GM12878 (cell line): ENCODE results near the gene CCDC71L. TPM values are rescaled to one million over a fixed set of nuclear protein-coding genes. Genes with fewer than 3 reads are reported as not detected.

ENCODE experiments used
- ATAC-seq: fragments of 200-7000 bp; cut with Tn5 transposase; 3 replicates; pipeline ENCODE4 v1.9.1; 2020; ENCODE audit warnings: mild to moderate bottlenecking, moderate library complexity
- BruUV-seq: library from RNA; stranded (reverse); fragments of 400-500 nt; replicated peaks from 2 replicates; lab custom pipeline; 2021; lab: Mats Ljungman, UMichigan
- CTCF ChIA-PET: fragments of 300-600 bp; sonication (Branson Sonifier 250); formaldehyde crosslinking; extraction: SDS; loops from one replicate; lab custom pipeline; 2021; ENCODE audit warnings: inconsistent platforms; lab: Yijun Ruan, JAX
- POLR2A ChIA-PET: fragments of 350-600 bp; formaldehyde crosslinking; extraction: SDS; loops from one replicate; lab custom pipeline; 2021; ENCODE audit warnings: inconsistent platforms; lab: Charles Lee
- RAD21 ChIA-PET: fragments of 300-600 bp; sonication (Branson Sonifier 250); formaldehyde crosslinking; loops from one replicate; lab custom pipeline; 2023; ENCODE audit warnings: antibody characterized with exemption; ENCODE audit not compliant: unreplicated experiment; lab: Charles Lee
- SMC1A ChIA-PET: fragments of 300-600 bp; sonication (Branson Sonifier 250); formaldehyde crosslinking; loops from one replicate; lab custom pipeline; 2023; ENCODE audit not compliant: unreplicated experiment, uncharacterized antibody; lab: Charles Lee
- DNase-seq: peaks from one replicate; pipeline ENCODE4 v3.0.0-alpha.2; 2011; ENCODE audit warnings: low read depth, low spot score
- FAIRE-seq: peaks from 3 replicates; lab custom pipeline; 2011; peaks lifted over from hg19 to GRCh38; lab: Jason Lieb, UNC
- H2AFZ ChIP-seq: 2 replicates; pipeline ENCODE4 v1.6.0; 2011; ENCODE audit warnings: low read depth, low read length, control low read depth; ENCODE audit not compliant: control insufficient read depth
- H3K27ac ChIP-seq: 2 replicates; pipeline ENCODE4 v1.5.1; 2011; ENCODE audit warnings: control low read depth; ENCODE audit not compliant: control insufficient read depth, insufficient read depth
- H3K27me3 ChIP-seq, 2 experiments: replicated peaks in 1 of 2; 2 replicates each; pipeline versions ENCODE4 v1.6.0 to v1.6.1; 2011; ENCODE audit warnings: low read length in 1 of 2; ENCODE audit not compliant: control insufficient read depth in 2 of 2, insufficient read depth in 2 of 2
- H3K36me3 ChIP-seq, 2 experiments: 2 replicates each; pipeline ENCODE4 v1.5.1; 2011; ENCODE audit warnings: low read length in 1 of 2; ENCODE audit not compliant: control insufficient read depth in 2 of 2, insufficient read depth in 2 of 2
- H3K4me1 ChIP-seq: 2 replicates; pipeline ENCODE4 v1.6.1; 2011; ENCODE audit warnings: mild to moderate bottlenecking, low read length, moderate library complexity, mixed read lengths; ENCODE audit not compliant: control insufficient read depth, insufficient read depth
- H3K4me2 ChIP-seq: 2 replicates; pipeline ENCODE4 v1.6.0; 2011; ENCODE audit warnings: control low read depth; ENCODE audit not compliant: control insufficient read depth, insufficient read depth
- H3K4me3 ChIP-seq: fragments of 200-600 bp; sonication (generic); 2 replicates; pipeline ENCODE4 v1.5.1; 2016
- H3K79me2 ChIP-seq: 2 replicates; pipeline ENCODE4 v1.6.0; 2011; ENCODE audit warnings: low read length; ENCODE audit not compliant: control insufficient read depth, insufficient read depth
- H3K9ac ChIP-seq: 2 replicates; pipeline ENCODE4 v1.8.0; 2011; ENCODE audit warnings: low read length, control low read depth, mixed read lengths; ENCODE audit not compliant: control insufficient read depth, insufficient read depth
- H3K9me3 ChIP-seq: replicated peaks from 3 replicates; pipeline ENCODE4 v1.5.1; 2011; ENCODE audit warnings: mild to moderate bottlenecking, low read length; ENCODE audit not compliant: control insufficient read depth, insufficient read depth
- H4K20me1 ChIP-seq: 2 replicates; pipeline ENCODE4 v1.6.0; 2011; ENCODE audit not compliant: control insufficient read depth, insufficient read depth
- CBX5 ChIP-seq: sonication (generic); IDR thresholded peaks from 2 replicates; pipeline ENCODE4 v1.6.1; 2016; ENCODE audit warnings: low read depth, moderate library complexity, mild to moderate bottlenecking, inconsistent platforms
- CHD4 ChIP-seq: fragments of 200-600 bp; sonication (generic); IDR thresholded peaks from 2 replicates; pipeline ENCODE4 v1.6.1; 2016; ENCODE audit warnings: mild to moderate bottlenecking
- EP300 ChIP-seq, 2 experiments: fragments of 150-350 bp in 1 of 2; IDR thresholded peaks; 2 replicates each; pipeline ENCODE4 v1.6.1; 2011 to 2012; ENCODE audit warnings: low read depth in 2 of 2, low read length in 2 of 2, borderline replicate concordance in 1 of 2, improper control_type of control experiment in 1 of 2, inconsistent platforms in 1 of 2; ENCODE audit not compliant: control insufficient read depth in 1 of 2
- IKZF1 ChIP-seq: fragments of 450-650 bp; conservative IDR thresholded peaks from 2 replicates; pipeline ENCODE4 v1.6.1; 2017; ENCODE audit warnings: antibody characterized with exemption, mild to moderate bottlenecking
- JUND ChIP-seq: IDR thresholded peaks from 2 replicates; pipeline ENCODE4 v1.6.1; 2012; ENCODE audit warnings: low read depth, mild to moderate bottlenecking, low read length, improper control_type of control experiment, moderate library complexity
- NKRF ChIP-seq: fragments of 450-650 bp; conservative IDR thresholded peaks from 2 replicates; pipeline ENCODE4 v1.6.1; 2017; ENCODE audit warnings: mild to moderate bottlenecking, moderate library complexity
- NR2C1 ChIP-seq: fragments of 450-650 bp; IDR thresholded peaks from 2 replicates; pipeline ENCODE4 v1.6.1; 2017; ENCODE audit warnings: antibody characterized with exemption, mild to moderate bottlenecking, moderate library complexity
- PAX5 ChIP-seq: IDR thresholded peaks from 2 replicates; pipeline ENCODE4 v1.6.1; 2011; ENCODE audit warnings: low read depth, low read length, borderline replicate concordance
- RBBP5 ChIP-seq: fragments of 200-600 bp; sonication (generic); conservative IDR thresholded peaks from 2 replicates; pipeline ENCODE4 v1.6.1; 2016
- SKIL ChIP-seq: fragments of 450-650 bp; IDR thresholded peaks from 2 replicates; pipeline ENCODE4 v1.6.1; 2017; ENCODE audit warnings: mild to moderate bottlenecking, low read depth, inconsistent platforms; ENCODE audit not compliant: poor library complexity, severe bottlenecking
- SMARCA5 ChIP-seq: fragments of 450-650 bp; IDR thresholded peaks from 2 replicates; pipeline ENCODE4 v1.6.1; 2017; ENCODE audit warnings: mild to moderate bottlenecking
- SUPT20H ChIP-seq: IDR thresholded peaks from 2 replicates; pipeline ENCODE4 v1.6.1; 2011; ENCODE audit warnings: low read depth, mild to moderate bottlenecking, low read length, moderate library complexity, borderline replicate concordance; ENCODE audit not compliant: control insufficient read depth
- YY1 ChIP-seq: IDR thresholded peaks from 2 replicates; pipeline ENCODE4 v1.6.1; 2011; ENCODE audit warnings: low read depth, mild to moderate bottlenecking, low read length
- ZBTB33 ChIP-seq: fragments of 450-650 bp; IDR thresholded peaks from 2 replicates; pipeline ENCODE4 v1.6.1; 2017; ENCODE audit warnings: mild to moderate bottlenecking
- ZNF384 ChIP-seq: IDR thresholded peaks from 2 replicates; pipeline ENCODE4 v1.6.1; 2012; ENCODE audit warnings: low read depth, mild to moderate bottlenecking, low read length, improper control_type of control experiment, borderline replicate concordance
- in situ Hi-C: fragments of 300-500 bp; cut with MboI; formaldehyde crosslinking; loops from 9 replicates; pipeline ENCODE4 v1.14.3; 2018; ENCODE audit warnings: mixed read lengths
- intact Hi-C: fragments of 100-400 bp; cut with micrococcal nuclease; formaldehyde crosslinking; loops from one replicate; pipeline ENCODE4 v1.14.2; 2022; ENCODE audit not compliant: unreplicated experiment
- polyA plus RNA-seq, 11 experiments: library from polyadenylated mRNA; depleted of rRNA in 4 of 11; unstranded in 6 of 11; stranded (reverse) in 5 of 11; fragments of >200 nt; fragmentation: Nextera tagmentation in 4 of 11; fragmentation: Illumina TruSeq in 1 of 11; extraction: Ambion mirVana in 4 of 11; extraction: Trizol in 1 of 11; gene quantifications; 1 replicate in 1 of 11; 2 replicates in 10 of 11; pipeline versions ENCODE4 v1.2.1 to v1.2.3, GENCODE V29; 2011 to 2016; ENCODE audit warnings: inconsistent platforms in 2 of 11, missing spikeins in 2 of 11, low read depth in 1 of 11
- total RNA-seq, 4 experiments: library from RNA; depleted of rRNA in 3 of 4; stranded (reverse); fragments of >200 nt in 3 of 4; fragmentation: Illumina TruSeq in 1 of 4; extraction: Trizol in 1 of 4; gene quantifications; 2 replicates each; pipeline versions ENCODE4 v1.2.1 to v1.2.3, GENCODE V29; 2013 to 2021
- TF ChIP-seq, protein P1 (sequence below): fragments of 450-650 bp; IDR thresholded peaks from 2 replicates; pipeline ENCODE4 v1.6.1; 2017; ENCODE audit warnings: borderline replicate concordance

Gene CCDC71L
- total and polyA plus RNA-seq, 10 of the 15 experiments (the other 5 are each of a cell fraction or from before 2014, with no cell fraction given) = 1.1 to 20.7 (median 3.8) TPM

DNA sequence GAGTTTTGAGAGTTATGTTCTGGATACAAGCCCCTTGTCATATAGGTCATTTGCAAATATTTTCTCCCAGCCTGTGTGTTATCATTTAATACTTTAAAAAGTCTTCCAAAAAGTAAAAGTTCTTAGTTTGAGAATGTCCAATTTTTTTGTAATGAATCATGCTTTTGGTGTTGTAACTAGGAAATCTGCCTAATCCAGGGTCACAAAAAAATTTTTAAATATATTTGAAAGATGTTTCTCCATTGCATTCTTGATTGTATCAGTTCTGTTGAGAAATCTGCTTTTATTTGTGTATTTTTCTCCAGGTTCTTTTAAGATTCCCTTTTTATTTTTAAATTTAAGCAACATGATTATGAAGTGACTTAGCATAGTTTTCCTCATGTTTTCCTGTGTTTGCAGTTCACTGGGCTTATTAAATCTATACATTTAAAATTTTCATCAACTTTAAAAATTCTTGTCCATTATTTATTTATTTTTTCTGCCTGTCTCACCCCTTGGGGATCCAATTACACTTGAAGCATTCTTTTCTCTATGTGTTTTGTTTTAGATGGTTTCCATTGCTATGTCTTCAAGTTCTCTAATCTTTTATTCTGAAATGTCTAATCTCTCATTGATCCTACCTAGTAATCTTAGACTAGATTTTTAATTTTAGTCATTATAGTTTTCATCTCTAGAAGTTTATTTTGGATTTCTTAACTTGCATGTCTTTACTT, 47.0 kb downstream of the CCDC71L start:
- SMC1A ChIA-PET = interaction anchor here (0.9 kb wide), 1 partner anchor 8 kb away, joined by 3 read pairs; no protein-coding TSS in a partner anchor
- intact Hi-C loops = no loop called here
- Histone ChIP-seq H3K79me2 (no peaks in the 10 kb centered on the region), H3K27me3 (no peaks in the 10 kb centered on the region), H3K36me3 (no peaks in the 10 kb centered on the region), H3K9ac (no peak overlapping the region), H3K27ac (no peak overlapping the region), H3K4me2 (no peak overlapping the region), H4K20me1 (no peaks in the 10 kb centered on the region), H3K4me1 (no peaks in the 10 kb centered on the region), H3K4me3 (no peak overlapping the region), H3K9me3 (no peaks in the 10 kb centered on the region), H2AFZ (no peak overlapping the region)
- CTCF ChIA-PET = no interaction called here
- in situ Hi-C loops = no loop called here
- no TSS peak for BruUV-seq
- POLR2A ChIA-PET = no interaction called here
- TF ChIP-seq RBBP5 (no peak), NR2C1 (no peak), ZBTB33 (no peak), IKZF1 (no peak), YY1 (no peak), JUND (no peak), CHD4 (no peak), SUPT20H (no peak), NKRF (no peak), EP300 (IDR thresholded peaks at IDR 0.05; ENCODE audit: borderline replicate concordance in 1 of 2, control insufficient read depth in 1 of 2, low read depth in 2 of 2, low read length in 2 of 2) (no peak), SKIL (no peak), SMARCA5 (no peak), PAX5 (no peak), ZNF384 (no peak), CBX5 (no peak)
- TF ChIP-seq, protein P1, sequence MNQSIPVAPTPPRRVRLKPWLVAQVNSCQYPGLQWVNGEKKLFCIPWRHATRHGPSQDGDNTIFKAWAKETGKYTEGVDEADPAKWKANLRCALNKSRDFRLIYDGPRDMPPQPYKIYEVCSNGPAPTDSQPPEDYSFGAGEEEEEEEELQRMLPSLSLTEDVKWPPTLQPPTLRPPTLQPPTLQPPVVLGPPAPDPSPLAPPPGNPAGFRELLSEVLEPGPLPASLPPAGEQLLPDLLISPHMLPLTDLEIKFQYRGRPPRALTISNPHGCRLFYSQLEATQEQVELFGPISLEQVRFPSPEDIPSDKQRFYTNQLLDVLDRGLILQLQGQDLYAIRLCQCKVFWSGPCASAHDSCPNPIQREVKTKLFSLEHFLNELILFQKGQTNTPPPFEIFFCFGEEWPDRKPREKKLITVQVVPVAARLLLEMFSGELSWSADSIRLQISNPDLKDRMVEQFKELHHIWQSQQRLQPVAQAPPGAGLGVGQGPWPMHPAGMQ = no peak
- ATAC-seq (no peak), FAIRE-seq (no peak), DNase-seq (no peak)
- RAD21 ChIA-PET = interaction anchor here (0.8 kb wide), 1 partner anchor 71 kb away, joined by 5 read pairs; no protein-coding TSS in a partner anchor
